Mesenchymal stem cell (in vitro differentiated cells and primary cell): Measurements from ENCODE around the gene POM121C.
"Not testable (repeated sequence)": the region's sequence is repeated elsewhere in the genome, so short reads cannot be mapped to it uniquely, and the experiment has no call there.

Experiments
- DNase-seq: peaks from one replicate; pipeline ENCODE4 v3.0.0-alpha.2; 2013
- H2AFZ ChIP-seq: one replicate; pipeline ENCODE4 v1.6.1; 2013; ENCODE audit warnings: low read depth, mild to moderate bottlenecking, control low read depth, inconsistent platforms, low read length, moderate library complexity
- H2AK5ac ChIP-seq: 2 replicates; pipeline ENCODE4 v1.6.1; 2013; ENCODE audit warnings: low read length, moderate library complexity, mild to moderate bottlenecking, inconsistent platforms; ENCODE audit not compliant: severe bottlenecking
- H2BK120ac ChIP-seq: one replicate; pipeline ENCODE4 v1.6.1; 2013; ENCODE audit warnings: low read depth, mild to moderate bottlenecking, inconsistent platforms, low read length, moderate library complexity
- H2BK12ac ChIP-seq, 2 experiments: one replicate each; pipeline ENCODE4 v1.6.1; 2013; ENCODE audit warnings: inconsistent platforms in 2 of 2, low read length in 2 of 2, mild to moderate bottlenecking in 2 of 2, moderate library complexity in 2 of 2, control low read depth in 1 of 2
- H2BK15ac ChIP-seq: one replicate; pipeline ENCODE4 v1.6.1; 2013; ENCODE audit warnings: mild to moderate bottlenecking, low read depth, inconsistent platforms; ENCODE audit not compliant: poor library complexity, severe bottlenecking
- H2BK5ac ChIP-seq: 2 replicates; pipeline ENCODE4 v1.6.1; 2013; ENCODE audit warnings: low read depth, mild to moderate bottlenecking, low read length, control low read depth, inconsistent platforms; ENCODE audit not compliant: poor library complexity, severe bottlenecking
- H3K14ac ChIP-seq, 2 experiments: one replicate each; pipeline ENCODE4 v1.6.1; 2013; ENCODE audit warnings: inconsistent platforms in 2 of 2, low read length in 2 of 2, control low read depth in 1 of 2, mild to moderate bottlenecking in 1 of 2, moderate library complexity in 1 of 2
- H3K18ac ChIP-seq, 2 experiments: one replicate each; pipeline ENCODE4 v1.6.1; 2013; ENCODE audit warnings: inconsistent platforms in 2 of 2, low read length in 2 of 2, control low read depth in 1 of 2, low read depth in 1 of 2, mild to moderate bottlenecking in 1 of 2
- H3K23ac ChIP-seq, 2 experiments: one replicate each; pipeline ENCODE4 v1.6.1; 2013; ENCODE audit warnings: inconsistent platforms in 2 of 2, low read length in 2 of 2, mild to moderate bottlenecking in 2 of 2, moderate library complexity in 2 of 2, control low read depth in 1 of 2
- H3K27ac ChIP-seq: 2 replicates; pipeline ENCODE4 v1.5.1; 2013; ENCODE audit warnings: mild to moderate bottlenecking, moderate library complexity, low read length, control low read depth, inconsistent platforms; ENCODE audit not compliant: poor library complexity, severe bottlenecking
- H3K27me3 ChIP-seq, 2 experiments: 2 replicates each; pipeline versions ENCODE4 v1.6.1 to v1.7.0; 2013; ENCODE audit warnings: low read length in 2 of 2, mild to moderate bottlenecking in 2 of 2, moderate library complexity in 2 of 2, control low read depth in 1 of 2, inconsistent platforms in 1 of 2; ENCODE audit not compliant: control insufficient read depth in 1 of 2, insufficient read depth in 1 of 2
- H3K36me3 ChIP-seq, 2 experiments: 2 replicates each; pipeline versions ENCODE4 v1.6.1 to v1.7.0; 2013; ENCODE audit warnings: low read length in 2 of 2, control low read depth in 1 of 2, inconsistent platforms in 1 of 2, low read depth in 1 of 2, mild to moderate bottlenecking in 1 of 2; ENCODE audit not compliant: insufficient read depth in 2 of 2, control insufficient read depth in 1 of 2
- H3K4ac ChIP-seq, 2 experiments: one replicate each; pipeline ENCODE4 v1.6.1; 2013; ENCODE audit warnings: inconsistent platforms in 2 of 2, low read length in 2 of 2, mild to moderate bottlenecking in 2 of 2, moderate library complexity in 2 of 2, control low read depth in 1 of 2, low read depth in 1 of 2
- H3K4me1 ChIP-seq: 2 replicates; pipeline ENCODE4 v1.6.1; 2013; ENCODE audit warnings: low read depth, low read length, control low read depth; ENCODE audit not compliant: control insufficient read depth, insufficient read depth
- H3K4me2 ChIP-seq: 2 replicates; pipeline ENCODE4 v1.6.1; 2013; ENCODE audit warnings: low read length, mild to moderate bottlenecking, inconsistent platforms; ENCODE audit not compliant: poor library complexity, severe bottlenecking
- H3K4me3 ChIP-seq, 2 experiments: 2 replicates each; pipeline versions ENCODE4 v1.5.1 to v1.7.0; 2013; ENCODE audit warnings: low read length in 2 of 2, mild to moderate bottlenecking in 2 of 2, control low read depth in 1 of 2, low read depth in 1 of 2; ENCODE audit not compliant: insufficient read depth in 1 of 2
- H3K79me1 ChIP-seq: replicated peaks from 2 replicates; pipeline ENCODE4 v1.6.1; 2013; ENCODE audit warnings: mild to moderate bottlenecking, control low read depth, low read length, inconsistent platforms; ENCODE audit not compliant: poor library complexity, severe bottlenecking
- H3K9ac ChIP-seq: 2 replicates; pipeline ENCODE4 v1.7.0; 2013; ENCODE audit warnings: mild to moderate bottlenecking, low read length, moderate library complexity
- H3K9me3 ChIP-seq: 2 replicates; pipeline ENCODE4 v1.7.0; 2013; ENCODE audit warnings: mild to moderate bottlenecking, low read length; ENCODE audit not compliant: control insufficient read depth
- H4K8ac ChIP-seq: one replicate; pipeline ENCODE4 v1.6.1; 2013; ENCODE audit warnings: inconsistent platforms, mild to moderate bottlenecking, low read length, moderate library complexity
- H4K91ac ChIP-seq: one replicate; pipeline ENCODE4 v1.6.1; 2013; ENCODE audit warnings: mild to moderate bottlenecking, low read length, inconsistent platforms
- WGBS: methylation state at CpG from one replicate; pipeline ENCODE4 v1.1.7; 2013; ENCODE audit warnings: mixed read lengths; 5-methylcytosine and 5-hydroxymethylcytosine counted together

POM121C gene

GRCh38 chr7:75403455-75404443, 82.3 kb downstream of the POM121C start:
- not testable (repeated sequence) for H2BK15ac ChIP-seq, H2AFZ ChIP-seq, H3K27ac ChIP-seq, H2BK5ac ChIP-seq, H3K79me1 ChIP-seq, H4K8ac ChIP-seq, H3K23ac ChIP-seq, H3K4me3 ChIP-seq, H2AK5ac ChIP-seq, H3K36me3 ChIP-seq, H3K4me2 ChIP-seq, H3K18ac ChIP-seq, H2BK12ac ChIP-seq, H4K91ac ChIP-seq, H3K4me1 ChIP-seq, DNase-seq, H3K27me3 ChIP-seq, H3K14ac ChIP-seq, H3K4ac ChIP-seq, H3K9ac ChIP-seq, H2BK120ac ChIP-seq, H3K9me3 ChIP-seq
- no CpG with 5 or more reads among the region's 28 CpGs for WGBS

- not testable (repeated sequence) for H4K8ac ChIP-seq, H3K4me3 ChIP-seq, H2BK5ac ChIP-seq, H3K9ac ChIP-seq, H3K4me2 ChIP-seq, DNase-seq, H3K4me1 ChIP-seq, H2AFZ ChIP-seq, H2BK12ac ChIP-seq, H3K79me1 ChIP-seq, H3K14ac ChIP-seq, H3K27ac ChIP-seq, H2AK5ac ChIP-seq, H3K4ac ChIP-seq, H4K91ac ChIP-seq, H3K27me3 ChIP-seq, H2BK15ac ChIP-seq, H3K36me3 ChIP-seq, H3K18ac ChIP-seq, H3K23ac ChIP-seq, H3K9me3 ChIP-seq, H2BK120ac ChIP-seq
- no CpG with 5 or more reads among the region's 6 CpGs for WGBS
Measured at GRCh38 chr7:75400575-75400974, 85.5 kb downstream of the POM121C start.

GRCh38 chr7:75398771-75399700, 87.1 kb downstream of the POM121C start:
- H2AFZ ChIP-seq, H3K23ac ChIP-seq, H4K8ac ChIP-seq, H2AK5ac ChIP-seq, H3K79me1 ChIP-seq, H2BK12ac ChIP-seq, H3K9me3 ChIP-seq, H2BK5ac ChIP-seq, H3K36me3 ChIP-seq, H3K9ac ChIP-seq, H3K27me3 ChIP-seq, H3K4me2 ChIP-seq, DNase-seq, H3K4ac ChIP-seq, H3K18ac ChIP-seq, H2BK120ac ChIP-seq, H3K27ac ChIP-seq, H2BK15ac ChIP-seq, H3K14ac ChIP-seq, H4K91ac ChIP-seq, H3K4me1 ChIP-seq, H3K4me3 ChIP-seq: not testable (repeated sequence)
- WGBS, result no CpG with 5 or more reads among the region's 34 CpGs

- not testable (repeated sequence) for H2BK5ac ChIP-seq, H3K27ac ChIP-seq, H4K8ac ChIP-seq, H2AFZ ChIP-seq, H3K9me3 ChIP-seq, H3K4ac ChIP-seq, H3K9ac ChIP-seq, H2BK12ac ChIP-seq, H3K79me1 ChIP-seq, H3K18ac ChIP-seq, H2AK5ac ChIP-seq, H2BK15ac ChIP-seq, H3K4me3 ChIP-seq, H3K4me1 ChIP-seq, H3K27me3 ChIP-seq, H3K4me2 ChIP-seq, H3K14ac ChIP-seq, H3K36me3 ChIP-seq, H4K91ac ChIP-seq, H2BK120ac ChIP-seq, H3K23ac ChIP-seq, DNase-seq
- no CpG with 5 or more reads among the region's 2 CpGs for WGBS
Measured at GRCh38 chr7:75397865-75398264, 88.2 kb downstream of the POM121C start.
